Smooth muscle cell (in vitro differentiated cells): ENCODE data around the gene LAMA3. TPM values are rescaled to one million over a fixed set of nuclear protein-coding genes. Genes with fewer than 3 reads are reported as not detected.

Experiments
- DNase-seq: peaks from one replicate; lab custom pipeline; 2025; ENCODE audit not compliant: unreplicated experiment; lab: John Stamatoyannopoulos, UW
- H2AFZ ChIP-seq: fragments of 200-600 bp; sonication (generic); 2 replicates; pipeline ENCODE4 v1.6.0; 2016; ENCODE audit warnings: antibody characterized with exemption, low read depth, mild to moderate bottlenecking
- H3F3A ChIP-seq: fragments of 200-600 bp; sonication (generic); 2 replicates; pipeline ENCODE4 v1.6.0; 2017; ENCODE audit warnings: antibody characterized with exemption, low read depth
- H3K27ac ChIP-seq: fragments of 200-600 bp; sonication (generic); 2 replicates; pipeline ENCODE4 v1.5.1; 2016; ENCODE audit warnings: low read depth, mild to moderate bottlenecking
- H3K27me3 ChIP-seq: fragments of 200-600 bp; sonication (generic); 2 replicates; pipeline ENCODE4 v1.6.1; 2016; ENCODE audit warnings: low read depth, mild to moderate bottlenecking
- H3K36me3 ChIP-seq: fragments of 200-600 bp; sonication (generic); 2 replicates; pipeline ENCODE4 v1.5.1; 2016; ENCODE audit warnings: low read depth
- H3K4me1 ChIP-seq: fragments of 200-600 bp; sonication (generic); 2 replicates; pipeline ENCODE4 v1.5.1; 2016; ENCODE audit warnings: low read depth
- H3K4me2 ChIP-seq: fragments of 200-600 bp; sonication (generic); 2 replicates; pipeline ENCODE4 v1.6.0; 2016; ENCODE audit warnings: mild to moderate bottlenecking
- H3K4me3 ChIP-seq: fragments of 200-600 bp; sonication (generic); 2 replicates; pipeline ENCODE4 v1.5.1; 2016; ENCODE audit warnings: mild to moderate bottlenecking
- H3K79me2 ChIP-seq: fragments of 200-600 bp; sonication (generic); 2 replicates; pipeline ENCODE4 v1.6.0; 2016; ENCODE audit warnings: low read depth, mild to moderate bottlenecking
- H3K9ac ChIP-seq: fragments of 200-600 bp; sonication (generic); 2 replicates; pipeline ENCODE4 v1.6.0; 2016; ENCODE audit warnings: low read depth
- H3K9me3 ChIP-seq: fragments of 200-600 bp; sonication (generic); replicated peaks from 2 replicates; pipeline ENCODE4 v1.5.1; 2016; ENCODE audit warnings: low read depth
- H4K20me1 ChIP-seq: fragments of 200-600 bp; sonication (generic); 2 replicates; pipeline ENCODE4 v1.6.0; 2016; ENCODE audit warnings: low read depth
- WGBS: methylation state at CpG from one replicate; pipeline ENCODE4 v1.1.7; 2016; ENCODE audit warnings: low lambda C conversion rate; 5-methylcytosine and 5-hydroxymethylcytosine counted together
- polyA plus RNA-seq: library from polyadenylated mRNA; unstranded; fragments of >200 nt; fragmentation: Nextera tagmentation; extraction: Ambion mirVana; gene quantifications from 2 replicates; pipeline ENCODE4 v1.2.1, GENCODE V29; 2016
- total RNA-seq: library from RNA; depleted of rRNA; stranded (reverse); fragments of >200 nt; gene quantifications from 2 replicates; pipeline ENCODE4 v1.2.3, GENCODE V29; 2014
- TF ChIP-seq, protein P1 (sequence below): fragments of 200-600 bp; sonication (generic); IDR thresholded peaks from 2 replicates; pipeline ENCODE4 v1.5.1; 2017; ENCODE audit warnings: borderline replicate concordance, mild to moderate bottlenecking, antibody characterized with exemption; ENCODE audit not compliant: insufficient read depth, poor library complexity, severe bottlenecking

Gene LAMA3
- total and polyA plus RNA-seq, 2 experiments from 2014 or later = 7.8 to 23.1 TPM

DNA sequence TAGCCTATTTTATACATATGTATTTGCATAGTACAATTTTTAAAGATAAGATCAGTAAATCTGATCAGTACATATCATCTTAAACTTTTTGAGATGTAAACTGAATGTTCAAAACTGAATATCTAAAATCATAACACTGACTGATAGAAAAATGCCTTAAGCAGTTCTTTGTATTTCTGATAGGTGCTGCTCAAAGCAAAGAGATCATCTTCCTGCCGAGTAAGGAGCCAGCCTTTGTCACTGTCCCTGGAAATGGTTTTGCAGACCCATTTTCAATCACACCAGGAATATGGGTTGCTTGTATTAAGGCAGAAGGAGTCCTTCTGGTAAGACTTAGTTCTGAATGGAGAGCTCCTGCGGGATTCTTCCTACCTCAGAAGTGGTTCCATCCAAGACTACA is 135.0 kb downstream of the LAMA3 start:
- no peaks in the 10 kb centered on the region for H3K36me3 ChIP-seq
- H4K20me1 ChIP-seq = no peaks in the 10 kb centered on the region
- H3K4me2 ChIP-seq = no peak overlapping the region
- no peaks in the 10 kb centered on the region for H3K27me3 ChIP-seq
- no peaks in the 10 kb centered on the region for H3K9me3 ChIP-seq
- no peaks in the 10 kb centered on the region for H3F3A ChIP-seq
- DNase-seq = no peak
- no peak overlapping the region for H3K4me3 ChIP-seq
- TF ChIP-seq, protein P1, sequence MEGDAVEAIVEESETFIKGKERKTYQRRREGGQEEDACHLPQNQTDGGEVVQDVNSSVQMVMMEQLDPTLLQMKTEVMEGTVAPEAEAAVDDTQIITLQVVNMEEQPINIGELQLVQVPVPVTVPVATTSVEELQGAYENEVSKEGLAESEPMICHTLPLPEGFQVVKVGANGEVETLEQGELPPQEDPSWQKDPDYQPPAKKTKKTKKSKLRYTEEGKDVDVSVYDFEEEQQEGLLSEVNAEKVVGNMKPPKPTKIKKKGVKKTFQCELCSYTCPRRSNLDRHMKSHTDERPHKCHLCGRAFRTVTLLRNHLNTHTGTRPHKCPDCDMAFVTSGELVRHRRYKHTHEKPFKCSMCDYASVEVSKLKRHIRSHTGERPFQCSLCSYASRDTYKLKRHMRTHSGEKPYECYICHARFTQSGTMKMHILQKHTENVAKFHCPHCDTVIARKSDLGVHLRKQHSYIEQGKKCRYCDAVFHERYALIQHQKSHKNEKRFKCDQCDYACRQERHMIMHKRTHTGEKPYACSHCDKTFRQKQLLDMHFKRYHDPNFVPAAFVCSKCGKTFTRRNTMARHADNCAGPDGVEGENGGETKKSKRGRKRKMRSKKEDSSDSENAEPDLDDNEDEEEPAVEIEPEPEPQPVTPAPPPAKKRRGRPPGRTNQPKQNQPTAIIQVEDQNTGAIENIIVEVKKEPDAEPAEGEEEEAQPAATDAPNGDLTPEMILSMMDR = peak; percentile 22
- H2AFZ ChIP-seq = no peak overlapping the region
- no peaks in the 10 kb centered on the region for H3K4me1 ChIP-seq
- H3K9ac ChIP-seq = no peak overlapping the region
- WGBS = 84% methylated on average over 2 of the region's 2 CpGs
- H3K27ac ChIP-seq = no peak overlapping the region
- H3K79me2 ChIP-seq = no peaks in the 10 kb centered on the region

DNA sequence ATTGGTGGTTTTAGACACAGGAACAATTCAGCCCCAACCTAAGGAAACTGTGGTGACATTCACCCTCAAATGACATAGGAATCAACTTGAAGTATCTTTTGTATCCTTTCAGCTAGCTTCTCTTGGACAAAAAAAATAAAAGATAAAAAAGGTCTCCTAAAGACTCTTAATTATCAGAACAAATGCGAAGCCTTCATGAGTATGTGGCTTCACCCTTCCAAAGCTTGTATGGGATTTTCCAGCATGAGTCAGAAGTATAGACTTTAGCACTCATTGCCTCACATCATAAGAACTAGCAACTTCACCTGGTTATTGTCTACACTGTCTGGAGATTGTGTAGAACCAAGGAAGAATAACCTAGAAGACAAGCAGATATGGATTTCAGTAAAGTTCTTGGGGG is 135.4 kb downstream of the LAMA3 start:
- H3K4me1 ChIP-seq = no peaks in the 10 kb centered on the region
- no peak overlapping the region for H3K9ac ChIP-seq
- H3K79me2 ChIP-seq = no peaks in the 10 kb centered on the region
- 72% methylated on average over 1 of the region's 1 CpG for WGBS
- no peak overlapping the region for H3K27ac ChIP-seq
- H3K4me2 ChIP-seq = no peak overlapping the region
- TF ChIP-seq, protein P1 = no peak
- H3K36me3 ChIP-seq = no peaks in the 10 kb centered on the region
- no peaks in the 10 kb centered on the region for H4K20me1 ChIP-seq
- no peaks in the 10 kb centered on the region for H3K9me3 ChIP-seq
- no peaks in the 10 kb centered on the region for H3K27me3 ChIP-seq
- no peak overlapping the region for H2AFZ ChIP-seq
- DNase-seq = no peak
- no peaks in the 10 kb centered on the region for H3F3A ChIP-seq
- no peak overlapping the region for H3K4me3 ChIP-seq

DNA sequence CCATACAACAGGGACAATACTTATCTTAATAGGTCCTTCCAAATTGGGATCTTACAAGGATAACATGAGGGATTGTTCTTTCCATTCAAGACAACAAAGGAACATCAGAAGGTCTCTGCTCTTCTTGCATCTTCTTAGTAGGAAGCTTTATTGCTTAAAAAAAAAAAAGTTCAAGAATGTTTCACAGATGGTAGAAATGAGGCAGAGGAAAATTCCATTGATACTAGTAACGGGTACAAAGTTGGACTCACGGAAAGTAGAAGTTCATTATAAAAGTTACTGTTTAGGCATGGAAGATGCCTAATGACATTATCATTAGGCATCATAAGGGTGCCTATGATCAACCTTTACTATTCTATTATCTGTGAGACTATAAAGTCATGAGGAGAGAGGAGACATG is 136.2 kb downstream of the LAMA3 start:
- no peaks in the 10 kb centered on the region for H3K9me3 ChIP-seq
- no peaks in the 10 kb centered on the region for H3F3A ChIP-seq
- TF ChIP-seq, protein P1 = no peak
- DNase-seq = no peak
- no peaks in the 10 kb centered on the region for H3K79me2 ChIP-seq
- H3K4me3 ChIP-seq = no peak overlapping the region
- H3K27ac ChIP-seq = peak overlapping the region; percentile 9
- no peak overlapping the region for H3K4me2 ChIP-seq
- peak overlapping the region; percentile 6 for H3K9ac ChIP-seq
- WGBS = 88% methylated on average over 2 of the region's 2 CpGs
- H2AFZ ChIP-seq = no peak overlapping the region
- no peaks in the 10 kb centered on the region for H3K4me1 ChIP-seq
- no peaks in the 10 kb centered on the region for H3K36me3 ChIP-seq
- no peaks in the 10 kb centered on the region for H4K20me1 ChIP-seq
- no peaks in the 10 kb centered on the region for H3K27me3 ChIP-seq

DNA sequence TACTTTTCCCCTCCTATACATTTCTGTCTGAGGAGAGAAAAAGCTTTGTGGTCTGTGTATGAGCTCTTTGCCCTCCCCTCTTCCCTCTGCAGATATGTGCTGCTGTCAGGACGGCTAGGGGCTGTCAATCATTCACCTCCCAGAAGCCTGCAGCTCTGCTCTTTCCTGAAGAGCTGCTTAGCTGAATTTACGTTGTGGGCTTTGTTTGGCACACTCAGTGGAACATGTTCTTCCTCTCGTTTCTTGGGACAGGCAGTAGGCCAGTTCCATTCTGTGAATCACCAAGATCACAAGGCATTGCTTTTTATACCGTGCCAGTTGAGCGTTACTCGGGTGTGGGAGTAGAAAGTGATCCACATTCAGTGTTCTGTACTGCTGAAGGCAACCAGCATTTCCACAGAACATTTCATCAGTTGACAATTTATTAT is 136.7 kb downstream of the LAMA3 start:
- no peak overlapping the region for H2AFZ ChIP-seq
- H3K4me3 ChIP-seq = no peak overlapping the region
- no peaks in the 10 kb centered on the region for H3K9me3 ChIP-seq
- H3K4me1 ChIP-seq = no peaks in the 10 kb centered on the region
- H3F3A ChIP-seq = no peaks in the 10 kb centered on the region
- DNase-seq = no peak
- no peaks in the 10 kb centered on the region for H3K79me2 ChIP-seq
- H3K36me3 ChIP-seq = no peaks in the 10 kb centered on the region
- TF ChIP-seq, protein P1 = no peak
- peak overlapping the region; percentile 6 for H3K9ac ChIP-seq
- peak overlapping the region; percentile 9 for H3K27ac ChIP-seq
- no peak overlapping the region for H3K4me2 ChIP-seq
- no peaks in the 10 kb centered on the region for H3K27me3 ChIP-seq
- no peaks in the 10 kb centered on the region for H4K20me1 ChIP-seq
- WGBS = 46% methylated on average over 6 of the region's 6 CpGs
